GM19395 (cell line): ENCODE results near the gene PDE4D.

Source experiments
- ATAC-seq: cut with Tn5 transposase; IDR thresholded peaks from one replicate; pipeline ENCODE4 v1.9.1; 2021; ENCODE audit warnings: mild to moderate bottlenecking, moderate library complexity; ENCODE audit not compliant: unreplicated experiment

PDE4D gene

DNA sequence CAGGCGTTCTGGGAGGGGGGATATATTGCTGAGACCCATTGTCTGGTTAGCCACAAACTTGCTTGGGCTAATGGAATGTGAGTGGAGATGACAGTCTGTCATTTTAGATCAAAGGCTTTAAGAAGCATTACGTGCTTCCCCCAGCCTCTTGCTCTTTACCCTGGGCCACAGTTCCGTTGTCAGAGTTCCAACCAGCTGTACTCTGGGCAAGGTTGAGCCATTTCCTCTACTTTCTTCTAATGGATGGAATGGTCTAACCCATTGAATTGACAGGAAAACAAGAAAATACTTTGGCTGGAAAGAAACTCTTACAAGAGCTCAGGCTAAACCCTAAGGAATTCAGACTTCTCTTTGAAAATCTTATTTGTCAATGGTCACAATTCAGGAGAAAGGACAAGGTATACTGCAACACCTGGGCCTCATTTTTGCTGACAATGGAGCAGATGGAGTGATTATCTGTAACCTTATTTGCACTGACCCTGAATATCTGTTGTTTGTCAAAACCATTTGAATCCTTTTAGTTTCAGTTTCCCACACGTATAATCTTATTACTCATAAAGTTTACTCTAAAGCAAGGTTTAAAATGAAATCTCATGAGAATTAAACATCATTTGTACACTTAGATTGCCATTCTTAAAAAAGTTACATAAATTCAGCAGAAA is 231.4 kb downstream of the PDE4D start:
- peak; percentile 63 for ATAC-seq

DNA sequence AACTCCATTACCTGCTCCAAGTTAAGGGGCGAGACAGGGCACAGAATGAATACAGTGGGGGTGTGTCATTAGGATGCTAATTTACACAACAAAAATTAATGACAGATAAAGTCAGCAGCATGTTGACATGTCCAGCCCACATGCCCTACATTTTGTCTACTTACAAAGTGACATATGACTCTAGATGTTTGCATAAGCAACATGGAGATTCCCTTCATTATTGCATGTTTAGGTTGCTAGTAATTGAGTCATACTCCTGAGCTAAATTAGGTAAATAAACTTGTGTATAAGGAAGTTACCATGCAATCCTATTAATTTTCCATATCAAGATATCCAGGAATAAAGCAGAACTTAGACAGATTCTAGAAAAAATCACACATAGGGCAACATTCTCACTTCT is 232.2 kb downstream of the PDE4D start:
- no peak for ATAC-seq

DNA sequence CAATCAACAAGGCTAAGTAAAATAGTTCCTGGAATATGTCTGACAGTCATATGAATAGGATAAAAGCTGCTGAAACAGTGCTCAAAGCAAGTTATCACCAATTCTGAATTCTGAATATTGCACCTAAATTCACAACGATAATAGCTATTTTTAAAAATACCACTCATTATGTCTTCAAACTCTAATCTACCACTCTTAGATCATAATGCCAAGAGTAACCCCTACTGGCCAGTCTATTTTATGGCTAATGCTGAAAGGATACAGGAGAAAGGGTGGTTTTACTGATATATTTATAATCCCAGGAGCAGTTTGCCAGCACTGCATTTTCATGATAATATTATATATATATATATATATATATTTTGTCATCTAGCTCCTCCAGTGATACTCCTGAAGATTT is 232.8 kb downstream of the PDE4D start:
- ATAC-seq, result no peak

DNA sequence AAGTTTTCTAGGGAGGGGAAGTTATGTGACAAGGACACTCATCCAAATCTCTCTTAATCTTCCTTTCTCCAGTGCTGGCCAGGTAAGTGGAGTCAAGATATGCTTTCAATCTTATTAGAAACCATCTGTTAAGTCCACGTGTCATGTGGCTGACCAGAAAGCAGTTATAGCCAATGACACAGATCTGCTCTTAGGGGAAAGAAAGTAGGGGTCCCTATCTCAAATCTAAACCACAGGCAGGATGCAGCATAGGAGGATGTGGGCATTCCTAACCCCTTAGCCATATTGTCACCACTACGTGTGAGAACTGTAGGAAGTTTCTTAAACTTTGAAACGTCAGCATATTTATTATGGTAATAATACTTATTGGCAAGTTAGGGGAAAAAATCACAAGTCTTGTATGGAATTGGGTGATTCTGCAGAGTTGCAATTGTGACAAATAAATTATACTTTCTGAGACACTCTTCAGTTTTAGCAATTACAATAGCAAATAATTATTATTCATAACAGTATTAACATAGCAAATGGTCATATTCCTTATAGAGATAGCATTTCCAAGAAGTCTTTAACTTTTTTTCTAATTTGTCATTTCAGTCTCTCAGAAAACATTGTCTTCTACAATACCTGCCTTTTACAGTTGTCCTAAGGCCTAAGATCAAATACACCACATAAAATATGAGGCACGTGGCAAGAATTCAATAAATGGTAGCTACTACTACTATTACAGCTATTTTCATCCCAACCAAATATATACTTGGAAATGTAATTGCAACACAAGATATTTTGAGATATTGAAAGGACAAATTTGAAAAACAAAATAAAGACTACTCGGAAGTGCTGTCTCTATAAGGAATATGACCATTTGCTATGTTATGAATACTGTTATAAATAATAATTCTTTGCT is 236.9 kb downstream of the PDE4D start:
- ATAC-seq, result no peak

DNA sequence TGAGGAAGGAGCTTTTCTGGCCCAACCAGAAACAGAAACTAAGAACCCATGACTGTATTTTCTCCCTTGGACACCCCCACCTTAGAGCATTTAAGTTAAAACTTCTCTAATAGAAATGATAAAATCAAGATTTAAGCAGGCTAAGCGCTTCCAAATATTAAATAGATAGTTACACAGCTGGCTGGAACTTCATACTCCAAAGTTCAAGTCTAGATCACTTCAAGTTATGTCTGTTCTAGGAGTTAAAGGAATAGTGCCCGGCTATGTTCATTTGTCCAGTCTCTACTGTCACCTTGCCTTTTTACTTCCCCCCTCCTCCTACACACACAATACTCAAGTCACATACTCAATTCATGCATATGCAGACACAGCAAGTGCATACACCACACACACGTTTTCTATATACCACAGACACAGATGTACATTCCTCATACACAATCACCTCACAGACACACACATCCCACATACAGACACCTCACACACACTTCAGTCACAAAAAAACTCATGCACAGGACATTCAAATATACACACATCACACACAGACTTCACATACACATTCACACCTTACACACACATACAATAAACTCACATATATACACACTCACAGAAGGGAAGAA is 237.7 kb downstream of the PDE4D start:
- ATAC-seq, result no peak

DNA sequence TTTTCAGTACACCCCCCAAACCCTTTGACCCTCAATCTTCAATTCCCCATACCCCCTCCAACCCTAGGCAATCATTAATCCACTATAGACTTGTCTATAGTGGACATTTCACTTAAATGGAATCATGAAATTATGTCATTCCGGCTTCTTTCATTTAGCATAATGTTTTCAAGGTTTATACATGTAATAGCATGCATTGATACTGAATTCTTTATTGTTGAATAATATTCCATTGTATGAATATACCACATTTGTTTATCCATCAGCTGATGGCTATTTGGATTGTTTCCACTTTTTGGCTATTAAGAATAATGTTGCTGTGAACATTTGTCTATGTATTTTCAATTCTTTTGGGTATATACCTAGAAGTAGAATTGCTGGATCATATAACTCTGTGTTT is 238.8 kb downstream of the PDE4D start:
- ATAC-seq, result no peak

DNA sequence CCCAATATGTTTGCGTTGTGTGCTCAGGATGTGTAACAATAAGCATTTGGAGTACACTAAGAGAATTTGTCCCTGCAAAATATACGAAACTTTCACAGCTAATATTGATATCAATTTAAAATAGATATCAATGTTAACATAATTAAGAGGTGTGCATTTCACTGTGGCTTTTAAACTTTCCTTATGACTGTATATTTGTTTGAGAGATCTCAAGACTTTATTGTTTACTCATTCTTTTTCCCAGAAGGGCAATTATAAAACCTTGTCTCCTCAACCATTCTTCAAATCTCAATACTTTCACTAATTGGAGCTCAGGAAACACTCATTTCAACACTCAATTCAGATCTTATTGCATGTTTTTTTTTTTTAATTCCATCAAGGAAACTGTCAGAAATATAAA is 241.1 kb downstream of the PDE4D start:
- ATAC-seq, result no peak

DNA sequence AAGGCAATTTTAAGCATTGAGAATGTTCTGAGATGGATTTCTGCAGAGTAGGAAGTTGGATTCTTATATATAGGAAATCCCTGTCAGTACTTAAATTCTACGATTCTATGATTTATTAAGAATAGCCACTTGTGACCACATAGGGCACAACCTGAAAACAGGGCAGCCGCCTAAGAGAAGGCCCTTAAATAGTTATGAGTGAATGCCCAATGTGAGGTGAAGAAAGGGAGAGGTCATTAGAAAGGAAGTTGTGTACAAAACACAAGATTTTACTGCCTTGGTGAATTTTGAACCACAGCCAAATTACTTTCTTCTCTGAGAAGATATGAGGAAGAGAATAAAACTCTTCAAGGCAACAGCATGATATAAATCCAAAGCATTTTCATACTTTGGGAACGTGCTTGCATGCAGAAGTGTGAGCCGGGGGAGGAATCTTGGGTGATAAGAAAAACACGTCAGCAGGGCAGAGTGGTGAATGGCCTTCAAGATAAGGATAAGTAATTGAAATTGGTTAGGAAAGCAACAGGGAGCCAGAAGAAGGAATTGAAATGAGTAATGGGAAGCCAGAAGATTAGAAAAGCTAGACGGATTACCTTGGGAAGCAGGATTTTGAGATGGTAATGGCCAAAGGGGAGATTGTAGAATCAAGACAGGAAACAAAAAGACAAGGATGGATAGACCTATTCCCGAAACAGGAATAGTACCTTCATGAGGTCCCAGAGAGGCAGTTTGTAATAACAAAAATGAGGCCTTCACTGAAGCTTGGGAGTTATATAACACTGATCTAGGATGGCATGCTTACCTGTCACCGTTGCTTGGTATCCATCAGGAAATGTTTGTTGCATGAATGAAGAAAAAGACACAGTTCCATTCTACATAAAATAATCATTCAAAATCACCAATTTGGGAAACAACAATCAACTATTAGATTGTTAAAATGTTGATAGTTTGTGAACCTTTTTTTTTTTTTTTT is 244.3 kb downstream of the PDE4D start:
- ATAC-seq, result no peak

DNA sequence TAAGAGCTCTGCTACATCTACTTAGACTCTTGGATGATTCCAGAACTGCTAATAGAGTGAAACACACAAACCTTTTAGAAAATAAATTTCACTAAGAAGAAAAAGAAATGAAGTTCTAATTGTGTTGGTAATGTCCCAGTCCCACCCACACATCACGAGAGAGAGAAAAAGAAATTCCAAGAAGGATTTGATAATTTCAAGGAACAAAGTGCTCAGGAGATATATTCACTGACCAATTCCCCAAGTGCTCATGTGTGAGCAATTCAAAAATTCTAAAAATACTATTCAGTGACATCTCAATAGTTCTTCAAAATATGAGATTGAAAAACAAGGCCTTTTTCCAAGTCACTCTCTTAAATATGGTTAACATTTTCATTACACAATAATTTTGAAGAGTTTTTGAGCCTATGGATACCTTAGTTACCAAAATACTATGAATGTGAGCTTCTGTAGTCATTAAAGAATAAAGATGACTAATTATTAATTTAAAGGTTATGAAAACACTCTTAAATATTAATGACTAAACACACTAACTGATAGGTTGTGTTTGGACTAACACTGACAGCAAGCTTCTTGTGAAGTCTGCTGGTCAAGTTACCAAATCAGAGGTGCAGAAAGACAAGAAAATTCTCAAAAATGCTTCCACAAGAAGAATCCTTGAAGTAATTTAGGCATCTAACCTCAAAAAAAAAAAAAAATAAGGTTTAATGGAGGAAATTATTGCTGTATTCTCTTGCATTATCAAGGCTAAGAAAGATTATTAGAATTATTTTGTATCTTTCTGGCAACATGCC is 245.3 kb downstream of the PDE4D start:
- ATAC-seq, result no peak

DNA sequence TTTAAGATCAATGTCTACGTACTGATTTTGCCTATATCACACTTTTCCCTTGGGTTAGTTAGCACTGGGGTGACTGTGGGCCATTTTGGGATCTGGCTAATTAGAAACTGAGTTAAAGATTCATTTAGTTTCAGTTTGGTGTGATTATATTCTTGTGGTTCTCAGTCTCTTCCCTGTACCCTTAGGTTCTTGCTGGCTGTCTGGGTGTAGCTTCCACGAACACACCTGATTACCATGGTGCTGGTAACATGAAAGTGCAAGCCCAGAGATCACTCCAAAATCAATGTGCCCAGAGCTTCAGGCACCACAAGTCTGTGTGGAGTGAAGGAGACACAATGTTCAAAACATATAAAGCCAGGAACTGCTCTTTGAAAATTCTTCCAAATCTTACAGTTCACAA is 248.1 kb downstream of the PDE4D start:
- ATAC-seq, result no peak

DNA sequence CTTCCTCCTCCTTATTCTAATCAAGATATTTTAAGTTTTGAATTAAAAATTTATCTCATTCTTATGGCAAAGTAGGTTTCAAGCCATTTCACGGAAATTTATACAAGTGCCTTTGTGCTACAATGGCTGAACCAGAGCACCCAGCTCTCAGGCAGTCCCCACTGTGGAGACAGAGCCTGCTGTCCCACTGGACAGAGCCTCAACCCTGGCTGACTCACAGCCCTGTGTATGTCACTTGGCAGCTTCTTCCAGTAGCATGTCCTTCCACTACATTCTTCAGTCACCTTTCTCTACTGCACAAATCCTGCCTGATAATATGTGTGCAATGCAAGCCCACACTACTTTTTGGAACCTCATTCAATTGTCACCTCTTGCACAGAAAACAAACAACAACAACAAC is 253.1 kb downstream of the PDE4D start:
- ATAC-seq, result no peak

DNA sequence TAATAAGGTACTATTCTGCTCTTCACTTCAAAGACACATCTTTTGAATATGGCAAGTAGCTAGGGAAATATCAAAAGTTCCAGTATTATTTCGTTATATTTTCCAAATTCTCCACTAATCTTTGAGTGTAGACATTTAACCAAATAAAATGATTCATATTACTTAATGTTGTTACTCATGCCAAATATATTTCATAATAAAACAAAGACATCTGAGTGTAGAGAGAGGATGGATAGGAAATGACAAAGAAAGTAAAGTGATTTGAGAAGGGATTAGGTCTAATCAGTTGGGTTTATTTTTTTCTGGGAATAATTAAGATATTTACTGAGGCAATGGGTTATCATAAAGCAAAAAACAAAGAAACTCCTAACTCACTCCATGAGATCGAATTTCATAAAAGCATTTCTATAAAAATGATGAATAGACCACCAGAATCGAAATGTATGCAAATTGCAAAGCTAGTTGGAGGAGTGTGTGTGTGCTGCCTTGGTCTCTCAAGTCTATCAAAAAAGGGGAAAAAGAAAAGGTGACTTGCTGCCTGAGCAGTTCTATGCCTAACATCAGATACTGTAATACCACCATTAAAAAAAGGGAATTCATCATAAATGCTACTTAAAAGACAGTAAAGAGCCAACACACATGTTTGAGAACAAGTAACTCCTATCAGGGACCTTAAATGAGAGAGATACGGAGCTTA is 255.5 kb downstream of the PDE4D start:
- ATAC-seq, result no peak

DNA sequence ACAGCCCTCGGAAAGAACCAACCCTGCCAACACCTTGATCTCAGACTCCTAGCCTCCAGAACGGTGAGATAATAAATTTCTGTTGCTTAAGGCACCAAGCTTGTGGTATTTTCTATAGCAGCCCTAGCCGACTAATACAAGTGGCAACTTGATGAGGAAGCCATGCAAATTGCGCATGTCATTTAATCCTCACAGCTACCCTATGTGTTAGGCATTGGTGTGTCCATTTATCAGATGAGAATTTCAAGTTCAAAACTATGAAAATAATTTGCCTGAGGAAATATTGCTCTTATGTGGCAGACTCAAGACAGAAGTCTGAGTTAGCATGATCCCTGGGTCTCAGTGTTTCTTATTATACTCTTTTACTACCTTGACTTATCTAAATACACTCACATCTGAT is 264.0 kb downstream of the PDE4D start:
- ATAC-seq, result no peak

DNA sequence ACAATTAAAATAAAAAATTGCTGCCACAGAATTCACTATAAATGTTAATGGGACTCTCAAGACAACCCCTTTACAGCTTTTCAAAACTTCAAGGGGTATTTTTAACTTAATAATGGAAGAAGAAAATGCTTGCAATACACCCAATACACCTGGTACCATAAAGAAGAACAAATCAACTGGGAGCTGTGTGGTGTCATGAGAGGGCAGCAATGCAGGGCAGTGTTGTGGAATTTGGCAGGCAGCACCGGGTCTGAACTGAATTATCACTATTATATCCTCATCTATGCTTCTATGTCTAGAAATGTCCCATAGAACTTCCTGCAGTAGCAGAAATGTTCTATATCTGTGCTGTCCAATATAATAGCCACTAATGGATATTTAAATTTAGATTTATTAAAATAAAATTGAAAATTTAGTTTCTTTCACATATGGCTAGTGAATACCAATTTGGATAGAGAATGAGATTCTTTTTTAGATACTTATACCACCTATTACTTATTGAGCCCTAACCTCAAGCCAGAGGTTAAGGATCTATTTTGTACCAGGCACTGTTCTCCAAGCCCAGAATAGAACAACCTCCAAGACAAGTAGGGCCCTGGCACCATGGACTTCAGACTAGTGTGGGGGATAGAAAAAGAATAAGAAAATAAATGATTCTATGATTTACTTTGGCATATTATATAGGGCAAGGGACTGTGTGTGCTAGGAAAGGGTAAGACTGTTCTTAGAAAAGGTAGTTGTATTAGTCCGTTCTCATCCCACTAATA is 265.3 kb downstream of the PDE4D start:
- ATAC-seq, result no peak

DNA sequence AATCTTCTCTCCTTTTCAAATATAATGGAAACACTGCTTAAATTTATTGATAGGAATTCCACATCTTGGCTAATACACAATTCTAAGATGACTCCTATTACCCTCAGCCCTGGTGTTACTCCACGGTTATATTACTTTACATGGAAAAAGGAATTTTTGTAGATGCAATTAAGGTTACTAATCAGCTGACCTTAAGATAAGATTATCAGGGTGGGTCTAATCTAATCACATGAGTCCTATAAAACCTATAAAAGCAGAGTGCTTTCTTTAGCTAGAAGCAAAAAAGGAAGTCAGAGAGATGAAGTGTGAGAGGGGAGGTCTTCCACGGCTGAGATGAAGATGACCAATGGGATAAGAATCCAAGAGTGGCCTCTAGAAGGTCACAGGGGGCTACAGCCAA is 268.6 kb downstream of the PDE4D start:
- no peak for ATAC-seq

DNA sequence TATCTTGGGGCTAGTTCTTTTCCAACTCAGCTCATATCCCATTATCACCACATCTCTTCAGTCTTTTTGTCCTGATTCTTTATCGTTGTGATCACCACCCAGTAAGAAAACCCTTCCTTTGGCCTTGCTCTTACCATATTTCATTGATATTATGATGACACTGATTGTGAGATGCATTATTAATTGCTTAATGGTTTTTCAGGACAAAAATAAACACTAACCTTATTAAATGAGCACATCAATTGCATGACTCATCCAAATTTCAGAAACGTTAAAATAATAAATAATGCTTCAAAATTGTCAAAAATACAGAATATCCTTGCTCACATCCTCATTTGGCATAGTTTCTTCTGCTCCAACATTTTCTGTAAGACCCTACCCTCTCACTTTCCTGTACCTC is 270.7 kb downstream of the PDE4D start:
- ATAC-seq, result no peak

DNA sequence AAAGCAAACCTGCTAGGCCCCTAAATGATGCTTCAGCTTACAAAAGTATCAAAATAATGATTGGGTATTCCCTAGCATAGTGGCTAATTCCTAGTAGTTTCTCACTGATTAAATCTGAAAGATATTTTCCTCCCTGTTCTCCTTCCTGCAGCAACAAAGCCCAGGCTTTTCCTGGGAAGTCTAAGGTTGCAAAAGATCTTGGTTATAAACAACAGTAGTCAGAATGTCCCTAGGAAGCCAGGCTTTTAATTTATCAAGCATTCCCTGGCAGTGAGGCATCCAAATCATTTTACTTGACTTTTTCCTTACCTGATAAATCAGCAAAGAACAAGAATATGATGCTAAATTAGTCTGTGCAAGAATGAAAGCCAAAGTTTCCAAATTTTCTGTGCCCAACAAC is 272.0 kb downstream of the PDE4D start:
- no peak for ATAC-seq

DNA sequence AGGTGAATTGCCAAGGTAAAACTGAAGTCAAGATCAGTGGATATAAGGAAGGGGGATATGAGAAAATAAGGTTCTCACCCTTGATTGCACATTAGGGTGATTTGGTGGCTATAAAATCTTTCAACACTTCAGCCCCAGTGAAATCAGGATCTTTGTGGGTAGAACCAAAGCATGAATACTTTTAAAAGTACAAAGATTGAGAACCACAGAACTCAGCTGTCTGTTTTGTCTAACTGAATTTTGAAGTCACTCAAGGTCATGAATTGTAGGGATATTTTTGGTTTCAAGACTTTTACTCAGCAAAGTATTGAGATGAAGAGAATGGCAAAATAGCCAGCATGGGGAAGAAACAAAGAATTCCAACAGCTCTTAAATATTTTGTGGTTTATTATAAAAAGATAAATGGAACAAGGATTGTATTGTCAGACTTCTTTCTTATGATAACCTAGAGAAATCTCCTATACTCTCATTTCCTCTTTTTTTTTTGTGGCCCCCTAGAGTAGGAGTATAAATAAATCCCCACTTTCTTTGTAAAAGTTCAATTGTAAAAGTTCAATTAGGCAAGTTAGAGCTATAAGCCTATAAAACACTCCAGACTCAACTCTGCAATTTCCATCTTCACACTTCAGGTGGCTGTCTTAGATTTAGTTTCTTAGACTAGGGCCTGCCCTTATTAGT is 272.9 kb downstream of the PDE4D start:
- ATAC-seq, result peak; percentile 71
